ENCODE measurements around the gene CDKL5.

The CDKL5 gene

DNA sequence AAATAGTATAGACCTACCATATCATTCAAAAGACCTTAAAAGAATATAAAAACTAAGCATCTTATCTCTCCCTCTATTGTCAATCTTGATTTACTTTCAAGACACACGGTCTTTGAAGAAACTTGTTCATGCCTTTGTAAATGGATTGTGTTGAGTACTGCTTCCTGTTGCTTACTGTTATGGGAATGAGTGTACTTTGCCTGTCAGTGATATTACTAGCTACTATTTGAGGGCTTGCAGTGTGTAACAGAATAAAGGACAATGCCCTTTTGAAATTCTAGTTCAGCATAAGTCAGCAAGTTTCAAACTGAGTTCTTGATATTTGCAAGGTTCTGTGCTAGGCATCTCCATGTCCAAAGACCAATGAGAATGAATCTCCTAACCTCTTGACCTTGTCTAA lies 36.0 kb downstream of the CDKL5 start:
- no peak for DNase-seq

DNA sequence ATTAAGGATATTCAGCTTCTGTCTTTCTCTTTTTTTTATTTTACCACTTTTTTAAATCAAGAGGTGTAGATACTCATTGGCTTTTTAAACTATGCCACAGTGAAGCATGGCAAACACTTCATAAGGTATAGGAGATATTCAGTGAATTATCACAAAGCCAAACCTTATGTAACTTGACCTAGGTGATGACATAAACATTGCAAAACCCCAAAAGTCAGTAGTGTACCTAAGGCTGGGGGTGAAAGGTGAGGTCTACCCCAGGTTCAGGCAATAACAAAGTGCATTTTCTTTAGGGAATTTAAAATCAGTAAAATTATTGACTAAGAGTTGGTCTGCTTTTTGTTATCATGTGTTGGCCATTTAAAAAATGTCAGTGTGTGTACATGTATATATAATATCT lies 39.1 kb downstream of the CDKL5 start:
- DNase-seq, result no peak

DNA sequence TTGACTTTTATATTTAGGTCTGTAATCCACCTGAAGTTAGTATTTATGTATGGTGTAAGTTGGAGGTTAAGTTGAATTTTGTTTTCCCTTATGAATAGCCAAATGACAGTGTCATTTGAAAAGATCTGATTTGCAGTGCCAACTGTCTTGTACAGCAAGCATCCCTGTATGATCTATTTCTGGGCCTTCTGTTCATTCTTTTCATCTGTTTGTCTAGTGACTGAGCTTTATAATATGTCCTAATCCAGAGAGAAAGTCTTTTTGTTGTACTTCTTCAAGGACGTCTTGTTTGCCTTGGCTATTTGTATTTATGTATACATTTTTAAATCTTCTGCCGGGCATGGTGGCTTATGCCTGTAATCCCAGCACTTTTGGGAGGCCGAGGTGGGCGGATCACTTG lies 39.6 kb downstream of the CDKL5 start:
- DNase-seq, result no peak

DNA sequence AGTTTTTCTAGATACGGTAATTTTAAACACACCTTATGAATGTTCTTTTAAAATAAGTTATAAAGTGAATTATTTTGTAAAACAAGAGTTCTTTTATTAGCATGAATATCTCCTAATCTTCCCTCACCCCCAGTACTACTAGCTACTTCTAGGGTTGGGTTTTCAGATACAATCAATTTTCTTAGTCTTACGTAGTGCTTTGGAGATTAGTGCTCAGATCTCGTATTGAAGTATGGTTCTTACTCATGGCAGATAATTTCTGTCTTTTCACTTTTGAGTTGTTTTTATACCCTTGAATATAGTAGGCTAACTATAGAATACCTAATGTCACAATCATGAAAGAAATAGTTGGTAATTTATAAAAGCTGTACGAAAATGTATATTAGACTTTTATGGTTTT lies 43.2 kb downstream of the CDKL5 start:
- DNase-seq, result no peak

DNA sequence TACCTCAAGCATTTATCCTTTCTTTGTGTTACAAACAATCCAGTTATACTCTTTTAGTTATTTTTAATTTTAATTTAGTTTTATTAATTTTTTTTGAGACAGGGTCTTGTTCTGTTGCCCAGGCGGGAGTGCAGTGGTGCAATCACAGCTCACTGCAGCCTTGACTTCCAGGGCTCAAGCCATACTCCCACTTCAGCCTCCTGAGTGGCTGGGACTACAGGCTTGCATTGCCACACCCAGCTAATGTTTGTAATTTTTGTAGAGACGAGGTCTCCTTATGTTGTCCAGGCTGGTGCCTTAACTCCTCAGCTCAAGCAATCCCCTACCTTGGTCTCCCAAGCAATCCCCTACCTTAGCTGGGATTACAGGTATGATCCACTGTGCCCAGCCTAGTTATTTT lies 45.9 kb downstream of the CDKL5 start:
- no peak for DNase-seq

DNA sequence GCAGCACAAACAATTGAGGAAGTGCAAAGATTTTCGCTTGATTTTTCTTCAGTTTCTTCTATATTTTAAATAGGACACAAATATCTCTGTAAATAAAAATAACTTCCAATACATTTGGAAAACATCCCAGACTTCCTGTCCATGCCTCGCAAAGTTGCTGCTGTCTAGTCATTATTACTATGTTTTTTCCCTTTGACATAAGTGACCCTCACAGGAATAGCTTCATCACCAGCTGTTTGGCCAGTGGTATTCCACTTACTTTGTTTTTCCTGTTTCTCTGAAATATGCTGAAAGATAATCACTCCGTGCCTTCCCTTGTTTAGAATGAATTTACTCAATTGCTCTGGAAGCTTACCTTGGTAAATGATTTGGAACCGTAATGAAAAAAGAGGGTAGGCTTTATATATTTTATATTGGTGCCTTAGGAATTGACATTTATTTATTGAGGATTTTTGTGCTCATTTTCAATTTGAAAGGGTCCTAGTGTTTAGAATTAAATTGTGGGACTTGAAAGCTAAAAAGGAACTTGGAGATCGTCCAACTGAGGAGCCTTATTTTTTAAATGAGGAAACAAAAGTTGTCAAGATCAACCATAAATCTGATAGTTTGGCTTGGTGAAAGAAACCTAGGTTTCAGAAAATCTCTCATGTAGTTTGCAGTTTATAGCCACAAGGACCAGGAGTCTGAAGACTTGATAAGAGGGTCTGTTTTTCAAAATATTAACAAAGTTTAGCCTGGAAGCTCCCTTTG lies 65.6 kb downstream of the CDKL5 start:
- DNase-seq, result no peak

DNA sequence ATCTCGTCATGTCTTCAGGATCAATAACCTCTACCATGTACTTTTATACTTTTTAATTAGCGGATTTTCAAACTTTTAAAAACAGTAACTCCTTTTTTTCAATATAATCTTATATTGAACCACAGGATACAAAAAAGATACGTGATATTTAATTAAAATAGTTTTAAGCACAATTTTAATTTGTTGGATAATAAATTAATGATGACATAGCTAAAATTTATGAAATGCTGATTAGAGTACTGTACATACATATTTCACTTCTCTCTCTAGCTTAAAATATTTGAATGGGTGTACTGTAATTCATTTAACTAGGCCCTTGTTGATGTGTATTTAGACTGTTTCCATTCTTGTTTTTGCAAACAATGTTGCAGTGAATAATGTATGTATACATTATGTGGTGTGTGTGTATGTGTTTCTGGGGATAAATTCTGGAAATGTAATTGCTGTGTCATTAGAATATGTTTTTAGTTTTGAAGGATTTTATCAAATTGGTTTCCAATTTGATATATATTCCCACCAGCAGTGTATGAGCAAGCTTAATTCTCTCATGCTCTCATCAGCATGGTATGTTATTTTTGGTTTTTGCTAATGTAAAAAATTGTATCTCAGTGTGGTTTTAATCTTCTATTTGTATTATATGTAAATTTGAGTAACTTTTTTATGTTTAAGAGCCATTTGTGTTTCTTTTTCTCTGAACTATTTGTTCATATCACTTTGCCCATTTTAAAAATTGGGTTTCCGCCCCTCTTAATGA lies 66.4 kb downstream of the CDKL5 start:
- no peak for DNase-seq

DNA sequence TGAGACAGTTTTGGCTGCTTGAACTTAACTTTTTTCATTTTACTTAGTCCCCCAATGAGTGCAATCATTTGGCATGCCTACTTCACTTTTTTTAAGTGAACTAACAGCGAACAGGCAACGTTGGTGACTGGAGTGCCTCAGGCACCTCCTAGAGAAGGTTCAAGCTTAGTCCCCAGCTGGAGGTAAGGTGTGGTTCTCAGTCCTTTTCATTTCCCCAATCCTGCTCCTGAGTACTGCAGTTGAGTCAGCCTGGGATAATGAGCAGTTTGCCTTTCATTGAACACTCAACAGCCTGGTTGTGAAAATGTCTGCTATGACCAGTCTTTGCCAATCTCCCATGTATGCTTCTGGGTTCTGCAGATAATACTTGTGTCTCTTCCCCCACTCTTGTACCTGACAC lies 109.5 kb downstream of the CDKL5 start:
- DNase-seq, result no peak

DNA sequence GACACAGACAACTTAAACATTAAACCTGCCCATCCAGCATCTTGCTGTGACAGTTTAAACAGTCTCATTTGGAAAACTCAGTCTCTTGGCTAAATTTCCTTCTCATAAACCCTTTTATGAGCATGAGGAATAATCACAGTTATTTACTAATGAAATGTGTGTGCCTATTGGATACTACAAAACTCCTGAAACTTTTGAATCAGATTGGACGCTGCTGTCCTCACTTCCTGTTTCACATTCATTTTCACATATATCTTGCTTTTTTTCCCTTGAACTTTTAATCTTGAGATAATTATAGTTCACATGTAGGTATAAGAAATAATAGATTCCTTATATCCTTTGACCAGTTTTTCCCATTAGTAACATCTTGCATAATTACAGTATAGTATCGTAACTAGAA lies 111.7 kb downstream of the CDKL5 start:
- no peak for DNase-seq

DNA sequence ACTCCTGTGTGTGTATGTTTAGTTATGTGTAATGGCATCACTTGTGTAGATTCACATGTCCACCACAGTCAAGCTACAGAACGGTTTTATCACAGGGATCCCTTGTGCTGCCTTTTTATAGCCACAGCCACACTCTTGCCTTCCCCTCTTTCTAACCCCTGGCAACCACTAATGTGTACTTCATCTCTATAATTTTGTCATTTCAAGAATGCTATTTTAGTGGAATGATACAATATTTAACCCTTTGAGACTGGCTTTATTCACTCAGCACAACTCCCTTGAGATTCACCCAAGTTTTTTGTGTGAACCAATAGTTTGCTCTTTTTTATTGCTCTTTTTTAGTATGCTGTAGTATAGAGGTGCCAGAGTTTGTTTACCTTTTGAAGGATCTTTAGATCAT lies 112.1 kb downstream of the CDKL5 start:
- DNase-seq, result no peak

DNA sequence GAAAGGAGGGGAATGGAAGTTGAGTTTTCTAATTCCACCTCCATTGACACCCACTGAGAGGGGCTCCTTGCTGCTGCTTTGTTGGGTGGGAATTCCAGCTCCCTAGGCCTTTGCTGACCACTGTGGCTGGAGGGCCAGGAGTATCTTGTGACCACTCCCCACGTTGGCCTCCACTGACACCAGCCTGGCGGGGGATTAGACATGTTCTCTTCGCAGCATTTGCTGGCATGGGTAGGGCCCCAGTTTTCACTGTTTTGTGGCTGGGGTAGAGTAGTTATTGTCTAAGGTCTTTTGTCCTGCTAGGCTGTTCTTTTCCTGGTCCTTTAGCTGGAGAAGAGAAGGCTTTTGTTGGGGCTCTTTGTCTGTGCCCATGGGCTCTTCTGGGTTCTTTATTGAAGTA lies 116.7 kb downstream of the CDKL5 start:
- no peak for DNase-seq

DNA sequence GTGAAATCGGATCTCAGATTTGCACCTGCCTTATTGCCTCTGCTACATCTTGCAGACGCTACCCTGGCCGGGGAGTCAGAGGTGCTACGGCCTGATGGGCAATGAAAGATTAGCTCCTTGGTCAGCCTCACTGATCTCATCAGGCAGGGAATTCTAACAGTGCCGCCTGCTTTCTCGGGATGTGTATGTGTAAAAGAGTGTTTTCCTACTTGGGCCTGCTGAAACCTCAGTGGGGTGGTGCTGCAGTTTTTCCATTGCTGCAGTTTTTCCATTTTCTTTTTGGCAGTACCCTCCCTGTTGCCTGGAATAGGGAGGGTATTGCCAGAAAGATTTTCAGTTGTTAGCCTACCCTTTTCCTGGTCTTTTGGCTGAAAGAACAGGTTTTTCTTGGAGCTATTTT lies 117.5 kb downstream of the CDKL5 start:
- no peak for DNase-seq

DNA sequence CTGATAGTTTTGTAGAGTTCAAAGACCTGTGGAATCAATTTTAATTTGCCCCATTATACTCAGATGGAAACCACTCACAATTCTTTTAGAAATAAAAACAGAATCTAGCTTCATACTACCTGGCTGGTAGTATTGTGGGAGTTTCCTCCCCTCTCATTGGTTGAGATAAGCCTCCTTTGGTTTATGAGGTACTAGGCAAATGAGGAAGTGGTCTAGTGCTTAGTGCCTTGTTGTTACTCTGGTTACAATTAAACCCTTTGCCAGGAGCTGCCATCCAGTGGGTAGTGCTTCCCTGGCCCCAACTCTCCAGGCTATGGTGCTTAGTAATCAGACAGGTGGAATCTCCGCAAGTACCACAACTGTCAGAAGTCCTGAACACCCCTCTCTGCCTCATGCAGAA lies 118.3 kb downstream of the CDKL5 start:
- no peak for DNase-seq

DNA sequence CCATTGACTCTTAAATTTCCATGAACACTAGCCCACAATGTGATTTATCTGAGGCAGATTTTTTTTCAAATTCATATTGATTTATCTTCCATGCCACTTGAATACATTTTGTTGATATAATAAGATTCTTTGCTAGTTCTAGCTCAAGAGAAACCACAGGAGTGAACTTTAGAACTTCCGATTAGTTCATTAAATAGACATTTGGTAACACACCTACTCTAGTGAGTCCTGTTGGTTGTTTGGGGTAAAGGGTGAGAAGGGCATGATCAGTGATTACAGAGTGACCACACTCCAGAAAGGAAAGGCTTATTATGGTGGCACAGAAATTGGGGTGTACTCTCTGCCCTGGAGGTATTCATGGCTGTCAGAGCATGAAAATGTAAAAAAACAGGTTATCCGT lies 120.4 kb downstream of the CDKL5 start:
- no peak for DNase-seq

DNA sequence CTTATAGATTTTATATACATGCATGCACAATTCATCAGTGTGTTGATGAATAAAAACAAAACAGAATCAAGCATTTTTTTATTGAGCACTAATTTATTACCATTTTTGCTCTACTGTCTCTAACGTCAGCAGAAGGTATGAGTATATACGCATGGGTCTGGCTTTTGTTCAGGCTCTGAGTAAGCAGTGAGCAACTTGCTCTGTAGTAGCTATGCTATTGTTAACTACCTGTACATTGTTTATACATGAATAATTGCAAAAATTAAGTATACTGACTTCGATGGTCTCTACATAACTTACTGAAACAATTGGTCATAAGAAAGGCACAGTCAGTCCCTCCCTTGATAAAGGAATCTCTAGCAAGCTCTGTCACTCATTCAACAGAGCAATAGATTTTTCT lies 123.6 kb downstream of the CDKL5 start:
- no peak for DNase-seq

DNA sequence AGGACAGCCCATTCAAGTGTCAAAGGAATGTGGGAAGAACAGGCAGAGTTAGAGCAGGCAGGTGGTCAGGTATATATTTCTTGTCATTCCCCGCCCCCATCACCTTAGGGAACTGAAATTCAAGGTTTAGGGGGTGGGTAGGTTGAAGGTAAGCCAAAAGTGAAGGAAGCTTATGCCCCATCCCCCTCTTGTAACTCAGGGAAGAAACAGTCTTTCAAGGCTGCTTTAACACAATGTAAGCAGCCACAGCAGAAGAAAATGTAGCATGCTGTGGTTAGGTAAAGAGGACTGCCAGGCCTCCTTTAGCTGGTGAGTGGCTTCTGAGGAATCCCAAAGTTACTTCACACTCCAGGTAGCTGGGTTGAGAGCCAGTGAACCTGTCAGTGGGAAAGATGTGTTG lies 124.2 kb downstream of the CDKL5 start:
- DNase-seq, result no peak

DNA sequence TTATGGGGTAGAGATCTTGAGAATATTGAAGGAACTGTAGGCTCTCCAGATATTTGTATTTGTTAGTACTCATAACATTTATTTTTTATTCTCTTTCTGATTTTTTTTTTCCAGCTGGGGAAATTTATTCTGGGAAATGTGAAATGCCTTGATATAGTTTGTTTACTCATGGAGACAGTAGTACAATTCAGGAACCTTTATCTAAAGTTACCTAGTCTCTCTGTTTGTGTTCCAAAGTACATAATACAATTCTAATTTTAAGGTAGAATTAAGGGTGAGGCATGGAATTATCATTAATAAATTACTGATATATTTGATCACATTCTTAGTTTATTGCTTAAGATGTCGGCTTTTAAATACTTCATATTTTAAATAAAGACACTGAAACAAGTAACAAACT lies 132.5 kb downstream of the CDKL5 start:
- no peak for DNase-seq

DNA sequence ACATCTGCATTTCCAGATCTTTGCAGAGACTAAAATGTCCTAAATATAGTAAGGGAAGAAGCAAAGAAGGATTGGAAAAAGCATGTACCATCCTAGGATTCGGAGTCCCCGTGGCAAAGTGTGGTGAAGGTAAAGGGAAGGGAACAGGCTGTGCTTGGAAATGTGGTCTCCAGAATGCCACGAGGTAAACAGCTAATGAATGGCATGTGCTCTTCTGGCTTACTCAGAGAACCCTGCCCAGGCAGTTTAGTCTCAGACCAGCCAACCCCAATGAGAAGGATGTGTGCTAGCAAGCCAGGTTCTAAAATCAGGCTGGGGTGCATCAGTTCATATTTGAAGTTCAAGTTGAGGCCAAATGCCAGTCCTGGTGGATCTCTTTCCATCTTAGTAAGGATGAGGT lies 133.4 kb downstream of the CDKL5 start:
- no peak for DNase-seq

DNA sequence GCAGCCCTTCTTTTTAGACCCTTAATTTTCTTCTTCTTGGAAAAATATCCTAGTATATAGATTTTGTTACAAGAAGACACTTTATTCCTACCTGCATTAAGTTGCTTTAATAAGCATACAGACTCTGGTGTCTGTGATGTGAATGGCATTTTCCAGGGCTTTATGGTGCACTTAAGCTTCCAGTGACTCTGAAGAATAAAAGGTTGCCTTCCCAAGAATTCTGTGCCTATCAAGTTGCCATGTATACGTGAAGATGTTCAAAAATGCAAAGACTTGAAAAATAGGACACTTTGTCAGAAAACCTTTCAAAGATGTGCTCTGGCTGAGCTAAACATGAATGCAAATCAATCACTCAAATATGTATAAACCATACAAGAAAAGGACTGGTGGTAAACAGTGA lies 135.6 kb downstream of the CDKL5 start:
- DNase-seq, result no peak

DNA sequence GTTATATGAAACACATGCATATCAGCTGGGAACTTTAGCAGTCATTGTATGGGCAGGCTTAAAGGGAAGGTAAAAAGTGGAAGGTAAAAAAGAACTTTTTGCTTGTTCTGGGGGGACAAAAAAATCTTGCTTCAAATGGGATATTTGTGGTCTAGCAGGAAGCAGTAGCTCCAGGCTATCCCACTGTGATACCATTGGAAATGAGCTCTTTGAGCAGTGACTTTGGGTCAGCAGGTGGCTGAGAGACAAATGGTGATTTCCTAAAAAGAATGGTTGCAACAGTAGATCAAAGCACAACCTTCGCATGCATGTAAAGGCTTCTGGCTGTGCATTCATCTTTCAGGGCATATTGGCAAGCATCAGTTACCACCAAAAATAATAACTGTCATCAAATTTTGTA lies 140.3 kb downstream of the CDKL5 start:
- no peak for DNase-seq

DNA sequence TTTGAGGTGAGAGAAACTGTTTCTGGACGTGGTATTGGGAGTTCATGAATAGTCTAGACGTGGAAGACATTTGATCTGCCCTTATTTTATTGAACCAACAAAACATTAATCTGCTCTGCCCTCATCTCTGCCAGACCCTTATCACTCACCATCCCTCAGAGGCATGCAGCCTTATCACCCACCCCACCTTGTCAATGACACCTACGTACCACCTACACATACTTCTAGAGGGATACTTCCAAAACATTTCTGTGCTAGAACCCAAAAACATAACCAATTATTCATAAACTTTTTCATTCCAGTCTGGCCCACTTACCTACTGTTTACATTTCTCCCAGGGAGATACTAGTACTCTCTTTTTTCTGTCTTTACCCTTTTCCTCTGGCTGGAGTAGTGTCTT lies 141.3 kb downstream of the CDKL5 start:
- DNase-seq, result no peak

DNA sequence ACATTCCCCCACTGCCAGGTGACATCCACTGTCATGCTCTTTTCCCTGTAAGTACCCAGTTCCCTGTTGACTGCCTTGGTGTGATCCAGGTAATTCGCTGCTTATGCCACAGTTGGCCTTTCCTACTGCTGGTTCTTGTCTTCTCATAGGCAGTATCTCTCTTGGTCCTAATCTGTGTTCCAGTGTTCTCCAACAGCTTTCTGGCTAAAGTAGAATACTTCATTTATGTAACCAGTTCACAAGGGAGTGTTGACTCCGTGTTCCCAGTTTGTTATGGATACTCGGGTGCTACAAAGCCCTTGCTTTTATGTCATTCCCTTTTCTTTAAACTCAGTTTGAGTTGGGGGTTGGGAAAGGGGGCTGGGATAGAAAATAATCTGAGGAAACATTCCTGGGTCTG lies 148.1 kb downstream of the CDKL5 start:
- DNase-seq, result no peak

DNA sequence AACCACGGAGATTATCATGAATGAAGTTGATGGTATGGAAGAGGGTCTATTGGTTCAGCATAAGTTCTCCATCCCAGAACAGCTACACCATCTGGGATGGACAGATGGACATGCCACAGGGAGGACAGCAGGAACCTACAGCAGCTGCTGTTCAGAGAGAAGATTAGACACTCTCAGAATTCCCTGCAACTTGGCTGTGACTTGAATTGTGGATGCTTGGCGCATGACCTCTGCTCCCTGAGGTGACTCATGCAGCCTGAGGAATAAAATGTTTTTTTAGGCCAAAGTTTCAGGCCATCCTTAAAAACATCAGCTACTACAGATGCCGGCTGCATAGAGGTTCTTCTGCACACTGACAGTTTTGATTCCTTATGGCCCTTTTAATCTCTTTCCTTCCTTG lies 149.2 kb downstream of the CDKL5 start:
- DNase-seq, result no peak

DNA sequence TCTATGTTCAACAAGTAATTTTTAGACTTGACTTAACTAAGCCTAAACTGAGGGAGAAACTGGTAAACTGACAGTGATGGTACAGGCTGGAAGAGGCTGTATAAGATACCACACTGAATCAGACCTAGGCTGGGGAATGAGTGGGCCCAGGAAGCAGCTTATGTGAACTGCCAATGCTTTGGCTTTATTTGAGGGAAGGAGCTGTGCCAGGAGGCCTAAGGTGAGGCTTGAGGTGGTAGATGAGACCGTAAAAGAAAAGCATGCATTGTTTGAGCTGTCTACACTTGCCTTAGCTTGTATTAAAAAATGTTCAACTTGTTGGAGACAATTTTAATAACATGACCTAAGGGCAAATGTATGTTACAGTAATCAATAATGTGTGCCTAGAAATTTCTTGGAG lies 150.3 kb downstream of the CDKL5 start:
- DNase-seq, result no peak

DNA sequence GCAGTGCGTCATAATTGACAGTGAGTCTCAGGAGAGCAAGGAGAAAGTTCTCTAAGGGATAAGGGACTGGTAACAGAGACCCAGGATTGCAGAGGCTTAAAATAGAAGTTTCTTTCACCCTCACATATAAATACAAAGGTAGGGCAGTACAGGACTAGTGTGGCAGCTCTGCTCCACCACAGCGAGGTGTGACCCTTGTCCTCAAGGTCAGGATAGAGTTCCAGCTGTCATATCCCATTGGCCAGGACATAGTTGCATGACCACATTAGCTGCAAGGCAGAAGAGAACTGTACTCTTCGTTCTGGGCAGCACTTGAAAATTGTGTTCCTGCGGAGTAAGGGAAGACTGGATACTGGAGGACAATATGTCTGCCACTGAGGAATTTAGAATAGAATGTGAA lies 152.0 kb downstream of the CDKL5 start:
- no peak for DNase-seq

Data from CD4-positive, alpha-beta T cell treated with Interleukin-1 beta for 1 hour (primary cell).